Measurements from ENCODE around the gene MOB1A.
"Not testable (repeated sequence)": the region's sequence is repeated elsewhere in the genome, so short reads cannot be mapped to it uniquely, and the experiment has no call there.

MOB1A gene

GRCh38 chr2:74178211-74179062 is at the start of gene MOB1A:
TSS of gene MOB1A (minus strand) at chr2:74178879. CDS start at chr2:74178674, 205 bp downstream.
- DNase-seq: peak; percentile 97

GRCh38 chr2:74227646-74228045 is 49.0 kb upstream of the MOB1A start:
- no peak for DNase-seq

- DNase-seq: no peak
These were observed 48.1 kb upstream of the MOB1A start for GRCh38 chr2:74226648-74227213.

DNA sequence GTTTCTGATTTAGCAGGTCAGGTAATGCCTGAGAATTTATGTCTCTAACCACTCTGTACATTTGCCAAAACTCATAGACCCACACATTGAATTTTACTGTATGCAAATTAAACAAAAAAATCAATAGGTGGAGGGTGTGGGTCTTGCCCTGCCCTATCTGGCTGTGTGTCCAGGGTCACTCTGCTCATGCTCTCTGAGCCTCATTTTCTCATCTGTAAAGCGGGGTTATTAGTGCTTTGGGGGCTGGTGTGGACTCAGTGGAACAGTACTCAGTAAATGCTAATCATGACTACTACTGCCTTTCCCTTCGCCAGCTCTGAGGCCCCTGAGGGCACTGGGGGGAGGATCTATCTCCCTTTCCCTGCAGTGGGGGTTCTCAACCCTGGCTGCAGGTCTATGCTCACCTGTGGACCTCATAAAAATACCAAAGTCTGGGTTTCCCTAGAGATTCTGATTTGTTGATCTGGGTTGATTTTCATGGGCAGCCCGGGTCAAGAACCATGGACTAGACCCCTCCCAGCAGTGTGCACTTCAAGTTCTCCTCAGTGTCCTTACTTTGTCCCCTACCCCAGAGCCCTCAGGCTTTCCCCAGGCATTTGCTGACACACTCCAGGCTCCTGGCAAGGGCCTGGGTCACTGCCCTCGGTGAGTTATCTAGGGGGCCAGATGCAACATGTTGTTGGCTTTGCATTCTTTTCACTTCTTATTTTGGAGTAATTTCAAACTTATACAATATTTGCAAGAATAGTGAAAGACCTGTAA is 47.2 kb upstream of the MOB1A start:
- no peak for DNase-seq

- DNase-seq: peak; percentile 56
These were observed 45.5 kb upstream of the MOB1A start for GRCh38 chr2:74223941-74224770.

DNA sequence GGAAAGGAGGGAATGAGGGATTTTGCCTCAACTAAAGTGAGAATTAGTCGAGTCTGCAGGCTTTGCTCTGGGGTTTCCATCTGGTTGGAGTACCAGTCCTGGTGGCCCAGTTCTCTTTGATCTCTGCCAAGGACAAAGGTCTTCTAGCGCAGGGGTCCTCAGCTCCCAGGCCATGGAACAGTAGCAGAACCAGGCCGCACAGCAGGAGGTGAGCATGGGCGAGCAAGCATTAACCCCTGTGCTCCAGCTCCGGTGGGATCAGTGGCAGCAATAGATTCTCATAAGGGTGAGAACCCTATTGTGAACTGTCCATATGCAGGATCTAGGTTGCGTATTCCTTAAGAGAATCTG is 43.6 kb upstream of the MOB1A start:
- DNase-seq: no peak

DNA sequence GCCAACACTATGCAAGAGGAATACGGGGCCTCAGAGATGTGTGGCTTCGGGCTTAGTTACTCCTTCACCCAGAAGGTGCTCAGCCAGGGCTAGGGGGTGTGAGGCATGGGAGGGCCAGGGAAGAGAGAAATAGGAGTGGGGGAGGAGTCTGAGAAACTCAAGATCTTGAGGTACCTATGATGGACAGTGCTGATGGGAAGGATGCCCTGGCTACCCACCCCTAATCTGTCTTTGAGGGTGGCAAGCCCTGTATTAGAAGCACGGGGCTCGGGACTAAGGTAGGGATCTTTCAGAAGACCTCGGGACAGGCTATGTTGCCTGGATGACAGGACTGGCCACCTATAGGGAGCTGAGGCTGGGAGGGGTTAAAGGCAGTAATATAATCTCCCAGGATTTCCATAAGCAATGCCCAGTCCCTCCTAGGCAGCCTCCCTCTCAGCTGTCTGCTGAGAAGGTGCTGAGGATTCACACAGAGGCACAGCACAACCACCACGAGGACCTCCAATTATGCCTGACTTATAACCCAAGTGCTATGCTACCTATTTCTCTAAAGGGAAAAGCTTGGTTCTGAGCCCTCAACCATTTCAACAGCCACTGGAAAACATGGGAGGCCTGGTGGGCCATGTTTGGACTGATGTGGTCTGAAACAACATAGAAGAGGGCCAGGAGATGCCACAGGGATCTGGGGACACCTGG is 43.1 kb upstream of the MOB1A start:
- DNase-seq: no peak

DNA sequence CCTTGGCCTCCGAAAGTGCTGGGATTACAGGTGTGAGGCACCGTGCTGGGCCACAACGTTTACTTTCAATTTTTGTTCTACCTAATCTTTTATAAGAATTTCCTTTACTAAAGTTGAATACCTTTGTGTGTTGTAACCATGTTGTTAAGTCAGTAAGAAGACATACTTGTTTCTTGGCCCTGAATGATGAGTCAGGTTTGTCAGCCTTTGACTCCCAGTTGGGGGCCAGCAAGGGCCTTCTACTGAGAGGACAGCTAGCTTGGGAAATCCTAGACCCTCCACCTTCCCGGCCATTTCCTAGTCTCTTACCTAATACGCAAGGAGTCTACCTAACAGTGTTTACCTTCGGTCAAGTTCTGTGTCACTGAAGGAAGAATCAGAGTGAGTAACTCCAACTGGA is 42.4 kb upstream of the MOB1A start:
- no peak for DNase-seq

DNA sequence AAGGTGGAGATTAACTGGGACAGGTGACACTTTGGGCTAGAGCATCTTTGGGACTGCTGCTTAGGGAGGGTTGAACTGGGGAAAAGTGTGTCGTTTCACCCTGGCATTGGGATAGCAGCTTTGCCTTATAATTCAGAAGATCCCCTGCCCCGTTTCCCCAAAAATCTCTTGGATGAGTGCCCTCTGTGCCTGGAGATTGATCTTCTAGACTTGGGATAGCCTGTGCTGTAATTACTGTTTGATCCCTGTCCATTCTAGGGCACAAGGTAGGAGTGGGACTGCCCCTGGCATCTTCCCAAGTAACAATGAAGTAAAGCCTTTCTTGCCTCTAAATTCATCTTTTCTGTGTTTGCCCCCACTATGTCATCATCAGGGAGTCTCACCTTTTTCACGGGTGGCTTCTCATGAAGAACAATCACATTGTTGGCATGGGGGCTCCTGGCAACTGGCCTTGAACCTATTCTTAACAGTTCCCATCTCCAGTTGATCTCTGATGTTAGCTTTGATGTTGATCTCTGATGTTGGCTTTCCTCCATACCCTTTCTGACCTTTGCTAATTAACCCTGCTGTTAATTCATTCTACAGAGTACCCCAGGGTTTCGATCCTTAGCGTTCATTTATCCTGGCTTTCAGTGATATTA is 41.3 kb upstream of the MOB1A start:
- no peak for DNase-seq

- no peak for DNase-seq
These were observed 38.0 kb upstream of the MOB1A start for GRCh38 chr2:74216642-74217041.

DNA sequence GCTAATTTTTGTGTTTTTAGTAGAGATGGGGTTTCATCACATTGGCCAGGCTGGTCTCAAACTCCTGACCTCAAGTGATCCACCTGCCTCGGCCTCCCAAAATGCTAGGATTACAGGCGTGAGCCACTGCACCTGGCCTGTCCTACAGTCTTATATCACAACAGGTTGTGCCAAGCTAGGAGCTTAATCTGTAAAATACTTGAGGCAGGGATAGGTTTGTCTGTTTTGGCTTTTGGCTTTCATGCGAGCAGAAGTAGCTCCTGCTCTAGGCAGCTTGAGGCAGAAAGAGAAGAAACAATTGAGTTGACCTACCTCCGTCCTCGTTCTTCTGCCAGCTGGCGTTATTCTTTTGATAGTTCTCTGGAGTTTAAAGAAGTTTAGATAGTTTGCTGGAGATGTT is 37.1 kb upstream of the MOB1A start:
- not testable (repeated sequence) for DNase-seq

GRCh38 chr2:74212702-74213410 is 34.2 kb upstream of the MOB1A start:
- DNase-seq: no peak

DNA sequence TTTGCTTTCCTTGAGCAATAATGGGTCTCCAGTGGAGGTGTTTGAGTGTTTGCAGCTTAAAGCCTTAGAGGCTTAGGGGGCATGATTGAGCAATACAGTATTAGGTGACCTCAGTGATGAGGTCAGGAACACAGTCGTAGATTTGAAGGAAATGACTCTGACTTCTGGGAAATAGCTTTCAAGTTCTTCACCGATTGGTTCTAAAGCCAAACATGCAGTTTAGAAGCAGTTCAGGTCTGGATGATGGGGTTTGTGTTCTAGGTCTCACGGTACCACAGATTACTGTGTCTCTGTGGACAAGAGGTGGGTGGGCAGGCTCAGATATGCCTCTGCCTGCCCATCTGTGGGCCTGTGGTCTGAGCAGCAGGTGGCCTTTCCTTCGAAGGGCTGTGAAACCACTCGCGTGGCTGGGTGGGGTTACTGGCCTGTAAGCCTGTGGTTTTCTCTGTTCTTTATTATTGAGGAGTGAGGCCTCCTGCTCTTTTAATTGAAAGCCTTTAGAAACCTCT is 27.6 kb upstream of the MOB1A start:
- peak; percentile 80 for DNase-seq

DNA sequence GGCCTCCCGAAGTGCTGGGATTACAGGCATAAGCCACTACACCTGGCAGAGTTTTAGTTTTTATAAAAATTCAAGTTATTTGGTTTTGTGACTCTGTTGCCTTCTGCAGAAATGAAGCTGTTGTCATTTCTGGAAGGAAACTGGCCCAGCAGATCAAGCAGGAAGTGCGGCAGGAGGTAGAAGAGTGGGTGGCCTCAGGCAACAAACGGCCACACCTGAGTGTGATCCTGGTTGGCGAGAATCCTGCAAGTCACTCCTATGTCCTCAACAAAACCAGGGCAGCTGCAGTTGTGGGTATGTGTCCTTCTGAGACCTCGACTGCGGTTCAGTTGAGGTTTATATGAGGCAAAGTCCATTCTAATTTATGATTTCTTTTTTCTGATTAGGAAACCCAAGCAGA is 26.9 kb upstream of the MOB1A start:
- DNase-seq: peak; percentile 69

DNA sequence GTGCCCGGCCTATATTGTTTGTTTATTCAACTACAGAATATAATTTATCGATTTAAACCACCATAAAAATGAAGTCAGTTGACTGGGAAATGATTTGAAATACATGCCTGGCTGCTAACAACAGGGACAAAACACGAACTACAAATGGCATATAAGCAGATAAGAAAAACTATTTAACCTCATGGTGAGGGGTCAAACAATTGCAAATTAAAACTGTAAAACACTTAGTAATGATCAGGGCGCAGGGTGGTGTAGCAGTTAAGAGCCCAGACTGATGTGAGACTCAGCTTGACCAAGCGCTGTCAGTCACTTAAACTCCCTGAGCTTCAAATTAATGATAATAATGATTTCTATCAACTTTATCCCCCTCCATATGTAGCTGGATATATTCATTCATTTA is 26.4 kb upstream of the MOB1A start:
- no peak for DNase-seq

DNA sequence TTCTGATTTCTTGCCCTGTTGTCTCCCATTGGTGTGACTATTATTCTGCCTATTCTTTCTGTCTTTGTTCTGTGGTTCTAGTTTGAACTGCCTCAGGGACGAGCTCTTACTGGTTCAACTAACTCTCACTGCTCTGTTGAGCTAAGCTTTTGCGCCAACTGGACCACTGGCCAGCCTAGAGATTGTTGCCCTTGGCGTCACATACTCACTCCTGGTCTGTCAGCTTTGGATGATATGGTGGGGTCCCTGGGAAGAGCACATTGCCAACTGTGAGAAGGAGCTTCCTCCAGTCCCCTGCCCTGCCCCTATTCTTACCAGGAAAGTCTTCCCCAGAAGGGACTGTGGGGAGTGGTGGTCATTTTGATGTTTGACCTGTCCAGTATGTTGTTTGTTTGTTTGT is 25.8 kb upstream of the MOB1A start:
- peak; percentile 52 for DNase-seq

GRCh38 chr2:74201596-74201995 is 22.9 kb upstream of the MOB1A start:
- no peak for DNase-seq

DNA sequence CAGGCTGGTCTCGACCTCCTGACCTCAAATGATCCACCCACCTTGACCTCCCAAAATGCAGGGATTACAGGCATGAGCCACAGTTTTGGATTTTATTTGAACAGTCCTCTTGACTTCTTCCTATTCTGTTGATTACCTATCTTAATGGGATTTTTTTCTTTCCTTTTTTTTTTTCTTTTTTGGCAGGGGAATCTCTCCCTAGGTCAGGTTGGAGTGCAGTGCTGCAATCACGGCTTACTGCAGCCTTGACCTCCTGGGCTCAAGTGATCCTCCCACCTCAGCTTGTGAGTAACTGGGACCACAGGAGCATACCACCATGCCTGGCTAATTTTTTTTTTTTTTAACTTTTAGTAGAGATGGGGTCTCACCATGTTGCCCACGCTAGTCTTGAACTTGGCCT is 22.5 kb upstream of the MOB1A start:
- DNase-seq: peak; percentile 40

- DNase-seq: peak; percentile 56
These were observed 21.2 kb upstream of the MOB1A start for GRCh38 chr2:74199871-74200305.

DNA sequence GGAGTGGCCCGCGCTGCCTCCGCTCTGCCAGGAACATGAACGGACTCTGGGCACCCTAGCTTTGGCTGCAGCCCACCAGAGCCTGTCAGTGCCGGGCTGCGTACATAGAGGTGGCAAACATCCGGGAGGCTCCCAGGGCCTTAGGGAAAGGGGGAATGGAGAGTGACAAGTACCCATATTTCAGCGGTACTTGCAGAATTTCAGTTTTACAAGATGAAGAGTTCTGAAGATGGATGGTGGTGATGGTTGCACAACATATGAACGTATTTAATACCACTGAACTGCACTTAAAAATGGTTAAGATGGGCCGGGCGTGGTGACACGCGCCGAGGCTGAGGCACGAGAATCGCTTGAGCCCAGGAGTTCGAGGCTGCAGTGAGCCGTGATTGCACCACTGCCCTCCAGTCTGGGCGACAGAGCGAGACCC is 20.6 kb upstream of the MOB1A start:
- no peak for DNase-seq

Measured in activated CD8-positive, alpha-beta memory T cell treated with anti-CD3 and anti-CD28 coated beads, Interleukin-2, amount 50 U/mL, for 48 hours (primary cell).